Renal cortical epithelial cell (primary cell): ENCODE results near the gene SCAF8. TPM values are rescaled to one million over a fixed set of nuclear protein-coding genes. Genes with fewer than 3 reads are reported as not detected.

Source experiments
- total RNA-seq: library from RNA; depleted of rRNA; stranded (reverse); fragments of >200 nt; gene quantifications from 2 replicates; pipeline ENCODE4 v1.2.3, GENCODE V29; 2014

SCAF8 gene
- total RNA-seq, 1 donor from 2014 or later = 59.2 TPM

Other genes starting within 250 kb of the SCAF8 start
- 14.9 and 39.6 TPM in 2 replicates for gene CNKSR3, start 222.7 kb upstream of the SCAF8 start, total RNA-seq